Measurements from ENCODE around the gene VPREB3.

DNA sequence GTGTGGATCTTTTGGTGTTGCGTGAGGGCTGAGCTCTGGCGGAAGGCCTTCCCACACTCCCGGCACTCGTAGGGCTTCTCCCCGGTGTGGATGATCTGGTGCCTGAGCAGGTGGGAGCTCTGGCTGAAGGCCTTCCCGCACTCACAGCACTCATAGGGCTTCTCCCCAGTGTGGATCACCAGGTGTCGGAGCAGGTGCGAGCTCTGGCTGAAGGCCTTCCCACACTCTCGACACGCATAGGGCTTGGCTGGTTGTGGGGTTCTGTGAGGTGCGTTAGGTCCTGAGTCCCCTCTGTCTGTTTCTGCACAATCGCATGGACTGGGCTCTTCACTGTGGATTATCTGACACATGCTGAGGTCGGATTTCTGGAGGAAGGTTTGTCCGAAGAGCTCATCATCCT is 9.7 kb downstream of the VPREB3 start:
- TF ChIP-seq, protein P1, sequence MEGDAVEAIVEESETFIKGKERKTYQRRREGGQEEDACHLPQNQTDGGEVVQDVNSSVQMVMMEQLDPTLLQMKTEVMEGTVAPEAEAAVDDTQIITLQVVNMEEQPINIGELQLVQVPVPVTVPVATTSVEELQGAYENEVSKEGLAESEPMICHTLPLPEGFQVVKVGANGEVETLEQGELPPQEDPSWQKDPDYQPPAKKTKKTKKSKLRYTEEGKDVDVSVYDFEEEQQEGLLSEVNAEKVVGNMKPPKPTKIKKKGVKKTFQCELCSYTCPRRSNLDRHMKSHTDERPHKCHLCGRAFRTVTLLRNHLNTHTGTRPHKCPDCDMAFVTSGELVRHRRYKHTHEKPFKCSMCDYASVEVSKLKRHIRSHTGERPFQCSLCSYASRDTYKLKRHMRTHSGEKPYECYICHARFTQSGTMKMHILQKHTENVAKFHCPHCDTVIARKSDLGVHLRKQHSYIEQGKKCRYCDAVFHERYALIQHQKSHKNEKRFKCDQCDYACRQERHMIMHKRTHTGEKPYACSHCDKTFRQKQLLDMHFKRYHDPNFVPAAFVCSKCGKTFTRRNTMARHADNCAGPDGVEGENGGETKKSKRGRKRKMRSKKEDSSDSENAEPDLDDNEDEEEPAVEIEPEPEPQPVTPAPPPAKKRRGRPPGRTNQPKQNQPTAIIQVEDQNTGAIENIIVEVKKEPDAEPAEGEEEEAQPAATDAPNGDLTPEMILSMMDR (conservative IDR thresholded peaks at IDR 0.05): no peak
- TF ChIP-seq EZH2 (IDR thresholded peaks at IDR 0.05; ENCODE audit: low read depth): no peak

Data from PC-9 (cell line).